LNCaP clone FGC (cell line): ENCODE data around the gene TNFAIP8.

ENCODE experiments used
- DNase-seq: peaks from one replicate; pipeline ENCODE4 v3.0.0-alpha.2; 2011; ENCODE audit warnings: low read depth
- H3K4me3 ChIP-seq: 2 replicates; pipeline ENCODE4 v1.5.1; 2011; ENCODE audit warnings: mild to moderate bottlenecking, low read depth, low read length, control low read depth
- TF ChIP-seq, protein P1 (sequence below): IDR thresholded peaks from 2 replicates; pipeline ENCODE4 v1.5.1; 2012; ENCODE audit warnings: mild to moderate bottlenecking; ENCODE audit not compliant: control insufficient read depth, insufficient read depth; ENCODE audit errors: extremely low read depth

TNFAIP8 gene

GRCh38 chr5:119313658-119314605, 41.9 kb upstream of the TNFAIP8 start:
- DNase-seq: no peak
- H3K4me3 ChIP-seq: no peak overlapping the region
- TF ChIP-seq, protein P1, sequence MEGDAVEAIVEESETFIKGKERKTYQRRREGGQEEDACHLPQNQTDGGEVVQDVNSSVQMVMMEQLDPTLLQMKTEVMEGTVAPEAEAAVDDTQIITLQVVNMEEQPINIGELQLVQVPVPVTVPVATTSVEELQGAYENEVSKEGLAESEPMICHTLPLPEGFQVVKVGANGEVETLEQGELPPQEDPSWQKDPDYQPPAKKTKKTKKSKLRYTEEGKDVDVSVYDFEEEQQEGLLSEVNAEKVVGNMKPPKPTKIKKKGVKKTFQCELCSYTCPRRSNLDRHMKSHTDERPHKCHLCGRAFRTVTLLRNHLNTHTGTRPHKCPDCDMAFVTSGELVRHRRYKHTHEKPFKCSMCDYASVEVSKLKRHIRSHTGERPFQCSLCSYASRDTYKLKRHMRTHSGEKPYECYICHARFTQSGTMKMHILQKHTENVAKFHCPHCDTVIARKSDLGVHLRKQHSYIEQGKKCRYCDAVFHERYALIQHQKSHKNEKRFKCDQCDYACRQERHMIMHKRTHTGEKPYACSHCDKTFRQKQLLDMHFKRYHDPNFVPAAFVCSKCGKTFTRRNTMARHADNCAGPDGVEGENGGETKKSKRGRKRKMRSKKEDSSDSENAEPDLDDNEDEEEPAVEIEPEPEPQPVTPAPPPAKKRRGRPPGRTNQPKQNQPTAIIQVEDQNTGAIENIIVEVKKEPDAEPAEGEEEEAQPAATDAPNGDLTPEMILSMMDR: no peak

DNA sequence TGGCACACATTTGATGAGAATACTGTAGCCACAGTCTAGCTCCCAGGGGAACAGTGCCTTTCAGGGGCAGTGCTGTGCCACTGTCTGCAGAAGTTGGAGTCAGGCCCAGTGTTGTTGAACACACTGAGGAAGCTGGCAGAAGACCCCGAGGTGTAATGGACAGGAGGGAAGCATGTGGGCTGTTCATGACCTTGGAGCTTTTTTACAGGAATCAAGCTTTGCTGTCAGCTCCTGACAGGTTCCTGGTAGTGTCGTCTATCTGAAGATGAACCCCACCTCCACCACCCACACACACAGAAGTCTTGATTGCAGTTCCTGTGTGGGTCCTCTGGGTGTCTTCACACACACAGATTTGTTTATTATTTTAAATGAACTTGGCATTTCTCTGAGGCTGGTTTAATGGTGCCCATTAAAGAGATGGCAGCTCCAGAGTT, 40.3 kb upstream of the TNFAIP8 start:
- TF ChIP-seq, protein P1: peak; percentile 39
- no peak overlapping the region for H3K4me3 ChIP-seq
- no peak for DNase-seq

GRCh38 chr5:119316086-119316485, 39.7 kb upstream of the TNFAIP8 start:
- DNase-seq: no peak

GRCh38 chr5:119316906-119317305, 38.9 kb upstream of the TNFAIP8 start:
- TF ChIP-seq, protein P1: no peak
- no peak overlapping the region for H3K4me3 ChIP-seq
- no peak for DNase-seq

More at GRCh38 chr5:119316086-119316485, 39.7 kb upstream of the TNFAIP8 start:
- H3K4me3 ChIP-seq: no peak overlapping the region
- TF ChIP-seq, protein P1: no peak

DNA sequence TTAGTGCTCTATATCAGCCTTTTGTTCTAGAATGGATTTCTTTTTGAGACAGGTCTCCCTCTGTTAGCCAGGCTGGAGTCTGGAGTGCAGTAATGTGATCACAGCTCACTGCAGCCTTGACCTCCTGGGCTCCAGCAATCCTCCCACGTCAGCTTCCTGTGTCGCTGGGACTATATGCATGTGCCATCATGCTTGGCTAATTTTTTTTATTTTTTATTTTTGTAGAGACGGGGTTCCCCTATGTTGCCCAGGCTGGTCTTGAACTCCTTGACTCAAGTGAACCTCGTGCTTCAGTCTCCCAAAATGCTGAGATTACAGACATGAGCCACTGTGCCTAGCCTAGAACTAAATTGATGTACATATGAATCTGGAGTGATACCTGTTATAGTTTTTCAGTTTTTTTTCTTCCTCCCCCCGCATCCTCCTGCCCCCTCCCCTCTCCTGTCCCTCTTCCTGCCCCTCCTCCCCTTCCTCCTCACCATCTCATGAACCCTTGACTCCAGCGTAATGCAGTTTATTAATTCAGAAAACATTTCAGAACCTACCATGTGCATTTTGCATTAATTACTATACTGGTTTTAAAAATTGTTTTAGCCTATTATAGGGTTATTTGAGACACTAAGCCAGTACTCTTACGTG, 37.4 kb upstream of the TNFAIP8 start:
- DNase-seq: no peak
- TF ChIP-seq, protein P1: no peak
- H3K4me3 ChIP-seq: no peak overlapping the region

DNA sequence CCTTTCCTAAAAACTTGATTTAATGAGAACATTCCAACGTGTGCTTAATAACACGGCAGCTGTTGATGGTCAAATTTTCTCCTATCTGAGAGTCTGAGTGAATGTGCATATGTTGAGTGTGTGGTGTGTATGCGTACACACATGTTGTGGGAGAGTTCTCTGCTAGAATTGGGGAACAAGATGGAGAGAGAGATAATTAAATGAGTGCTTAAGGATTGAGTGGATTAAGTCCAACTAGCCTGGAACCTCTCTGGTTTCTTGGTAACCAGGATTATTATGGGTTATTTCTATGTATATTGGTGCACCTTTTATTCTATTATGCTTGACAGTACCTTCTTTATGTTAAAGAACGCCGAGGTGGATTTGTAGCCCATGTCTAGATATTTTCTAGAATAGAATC, 36.4 kb upstream of the TNFAIP8 start:
- TF ChIP-seq, protein P1: no peak
- no peak for DNase-seq
- H3K4me3 ChIP-seq: no peak overlapping the region
